Loucy (cell line): Measurements from ENCODE around the gene DPYSL3.

Experiments
- CTCF ChIP-seq: fragments of 200-600 bp; sonication (generic); conservative IDR thresholded peaks from 2 replicates; pipeline ENCODE4 v1.5.1; 2014; ENCODE audit warnings: mild to moderate bottlenecking, antibody characterized with exemption, low read length
- EZH2phosphoT487 ChIP-seq: fragments of 200-600 bp; IDR thresholded peaks from 2 replicates; pipeline ENCODE4 v1.6.1; 2018; ENCODE audit warnings: antibody characterized with exemption, mild to moderate bottlenecking, moderate library complexity, borderline replicate concordance

GRCh38 chr5:147404706-147405105 lies 105.2 kb downstream of the DPYSL3 start:
- TF ChIP-seq CTCF (no peak), EZH2phosphoT487 (no peak)
